KMS-11 (cell line): ENCODE results near the gene BMP2.

Experiments
- H2AFZ ChIP-seq: fragments of 200-600 bp; sonication (generic); 2 replicates; pipeline ENCODE4 v1.6.1; 2016; ENCODE audit warnings: antibody characterized with exemption, mixed run types, low read depth
- H3K27ac ChIP-seq: fragments of 200-600 bp; sonication (generic); 2 replicates; pipeline ENCODE4 v1.6.1; 2016; ENCODE audit warnings: mild to moderate bottlenecking, mixed run types
- H3K27me3 ChIP-seq: fragments of 200-600 bp; sonication (generic); 2 replicates; pipeline ENCODE4 v1.6.1; 2017; ENCODE audit warnings: mild to moderate bottlenecking, low read depth, mixed run types, moderate library complexity; ENCODE audit not compliant: insufficient read depth
- H3K36me3 ChIP-seq: fragments of 200-600 bp; sonication (generic); 2 replicates; pipeline ENCODE4 v1.6.1; 2017; ENCODE audit warnings: mild to moderate bottlenecking, mixed run types; ENCODE audit not compliant: insufficient read depth
- H3K4me1 ChIP-seq: fragments of 200-600 bp; sonication (generic); 2 replicates; pipeline ENCODE4 v1.6.1; 2016; ENCODE audit warnings: mild to moderate bottlenecking, low read depth, mixed run types; ENCODE audit not compliant: poor library complexity, severe bottlenecking
- H3K4me2 ChIP-seq: fragments of 200-600 bp; sonication (generic); 2 replicates; pipeline ENCODE4 v1.7.0; 2016; ENCODE audit warnings: mild to moderate bottlenecking, mixed run types
- H3K4me3 ChIP-seq: fragments of 200-600 bp; sonication (generic); IDR thresholded peaks from 2 replicates; pipeline ENCODE4 v1.6.1; 2017; ENCODE audit warnings: low read depth, low read length, mixed read lengths; ENCODE audit not compliant: insufficient read depth
- H3K79me2 ChIP-seq: fragments of 200-600 bp; sonication (generic); 2 replicates; pipeline ENCODE4 v1.6.1; 2016; ENCODE audit warnings: low read depth, mixed run types; ENCODE audit not compliant: insufficient read depth
- H3K9ac ChIP-seq: fragments of 200-600 bp; sonication (generic); 2 replicates; pipeline ENCODE4 v1.6.1; 2016; ENCODE audit warnings: mild to moderate bottlenecking, mixed run types
- H4K20me1 ChIP-seq: fragments of 200-600 bp; sonication (generic); 2 replicates; pipeline ENCODE4 v1.6.1; 2016; ENCODE audit warnings: mild to moderate bottlenecking, mixed run types; ENCODE audit not compliant: insufficient read depth
- CTCF ChIP-seq: fragments of 200-600 bp; sonication (generic); conservative IDR thresholded peaks from 2 replicates; pipeline ENCODE4 v1.6.1; 2017; ENCODE audit warnings: low read depth, mild to moderate bottlenecking, antibody characterized with exemption, low read length, moderate library complexity, mixed read lengths

Gene BMP2

GRCh38 chr20:6735942-6736845, 31.3 kb upstream of the BMP2 start:
- Histone ChIP-seq H3K36me3 (no peaks in the 10 kb centered on the region), H4K20me1 (no peaks in the 10 kb centered on the region), H3K4me3 (no peak overlapping the region), H2AFZ (no peak overlapping the region), H3K27me3 (no peaks in the 10 kb centered on the region), H3K27ac (no peak overlapping the region), H3K4me1 (no peaks in the 10 kb centered on the region), H3K4me2 (no peak overlapping the region), H3K9ac (no peak overlapping the region), H3K79me2 (no peaks in the 10 kb centered on the region)
- no peak for TF ChIP-seq CTCF

GRCh38 chr20:6739406-6739805, 28.1 kb upstream of the BMP2 start:
- Histone ChIP-seq H3K27ac (no peak overlapping the region), H3K4me1 (no peaks in the 10 kb centered on the region), H3K4me2 (no peak overlapping the region), H3K9ac (no peak overlapping the region), H3K4me3 (no peak overlapping the region), H4K20me1 (no peaks in the 10 kb centered on the region), H2AFZ (no peak overlapping the region), H3K27me3 (no peaks in the 10 kb centered on the region), H3K79me2 (no peaks in the 10 kb centered on the region), H3K36me3 (no peaks in the 10 kb centered on the region)
- no peak for TF ChIP-seq CTCF

- Histone ChIP-seq H3K9ac (no peak overlapping the region), H4K20me1 (no peaks in the 10 kb centered on the region), H3K4me1 (no peaks in the 10 kb centered on the region), H3K4me3 (no peak overlapping the region), H3K27ac (no peak overlapping the region), H3K4me2 (no peak overlapping the region), H2AFZ (no peak overlapping the region), H3K79me2 (no peaks in the 10 kb centered on the region), H3K27me3 (no peaks in the 10 kb centered on the region), H3K36me3 (no peaks in the 10 kb centered on the region)
- TF ChIP-seq CTCF = no peak
Observed at GRCh38 chr20:6740096-6740495, 27.4 kb upstream of the BMP2 start.

- Histone ChIP-seq H3K27ac (no peak overlapping the region), H3K36me3 (no peaks in the 10 kb centered on the region), H3K4me2 (no peak overlapping the region), H3K9ac (no peak overlapping the region), H2AFZ (no peak overlapping the region), H3K4me3 (no peak overlapping the region), H3K4me1 (no peaks in the 10 kb centered on the region), H4K20me1 (no peaks in the 10 kb centered on the region), H3K79me2 (no peaks in the 10 kb centered on the region), H3K27me3 (no peaks in the 10 kb centered on the region)
- no peak for TF ChIP-seq CTCF
Observed at GRCh38 chr20:6744180-6744579, 23.3 kb upstream of the BMP2 start.
